Astrocyte of the cerebellum (primary cell): ENCODE results near the gene HOXA7.

Source experiments
- DNase-seq: peaks from one replicate; pipeline ENCODE4 v3.0.0-alpha.2; 2011; ENCODE audit warnings: low read depth
- H3K4me3 ChIP-seq: 2 replicates; pipeline ENCODE4 v1.5.1; 2011; ENCODE audit warnings: mild to moderate bottlenecking, low read depth, low read length, moderate library complexity
- in situ Hi-C: cut with HindIII; loops from 2 replicates; pipeline ENCODE4 v1.10.0; 2017; ENCODE audit warnings: low sequenced_read_pairs
- TF ChIP-seq, protein P1 (sequence below): IDR thresholded peaks from 2 replicates; pipeline ENCODE4 v1.5.1; 2012; ENCODE audit warnings: low read length, low read depth, moderate library complexity, mild to moderate bottlenecking; ENCODE audit errors: missing control alignments

The HOXA7 gene

DNA sequence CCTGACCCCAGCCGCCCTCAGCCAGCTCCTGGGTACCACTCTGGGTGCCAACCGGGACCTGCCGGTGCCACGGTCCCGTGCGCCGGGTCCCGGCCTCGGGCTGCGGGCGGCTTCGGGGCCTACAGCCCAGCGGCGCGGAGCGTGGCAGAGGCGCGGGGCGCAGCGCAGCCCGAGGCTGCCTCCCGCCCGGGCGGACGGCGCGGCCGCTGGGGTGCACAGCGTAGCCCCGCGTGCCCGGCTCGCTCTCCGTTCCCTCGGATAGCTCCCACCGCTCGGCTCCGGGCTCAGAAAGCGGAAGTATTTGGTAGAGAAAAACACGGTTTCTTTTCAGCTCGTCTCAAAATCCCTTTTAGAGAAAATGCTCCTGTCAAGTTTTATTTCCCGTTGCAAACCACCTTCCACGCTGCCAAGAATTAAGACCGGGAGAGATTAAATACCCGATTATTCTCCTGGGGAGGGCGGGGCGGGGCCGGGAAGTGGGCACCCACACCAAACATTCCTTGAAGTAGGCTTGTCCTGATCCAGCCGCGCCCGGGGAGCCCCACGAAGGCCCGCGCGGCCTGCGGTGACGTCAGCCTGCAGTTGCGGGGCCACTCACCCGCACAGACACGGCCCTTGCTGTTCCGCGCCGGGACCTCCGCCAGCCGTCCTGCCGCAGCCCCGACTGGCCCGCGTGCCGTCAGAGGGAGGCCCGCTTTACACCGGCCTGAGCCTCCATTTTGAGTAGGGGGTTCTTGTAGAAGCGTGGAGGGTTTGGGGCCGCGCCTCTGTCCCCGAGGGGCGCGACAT lies 36.3 kb upstream of the HOXA7 start:
- in situ Hi-C loops = no loop called here
- H3K4me3 ChIP-seq = no peak overlapping the region
- no peak for DNase-seq
- TF ChIP-seq, protein P1, sequence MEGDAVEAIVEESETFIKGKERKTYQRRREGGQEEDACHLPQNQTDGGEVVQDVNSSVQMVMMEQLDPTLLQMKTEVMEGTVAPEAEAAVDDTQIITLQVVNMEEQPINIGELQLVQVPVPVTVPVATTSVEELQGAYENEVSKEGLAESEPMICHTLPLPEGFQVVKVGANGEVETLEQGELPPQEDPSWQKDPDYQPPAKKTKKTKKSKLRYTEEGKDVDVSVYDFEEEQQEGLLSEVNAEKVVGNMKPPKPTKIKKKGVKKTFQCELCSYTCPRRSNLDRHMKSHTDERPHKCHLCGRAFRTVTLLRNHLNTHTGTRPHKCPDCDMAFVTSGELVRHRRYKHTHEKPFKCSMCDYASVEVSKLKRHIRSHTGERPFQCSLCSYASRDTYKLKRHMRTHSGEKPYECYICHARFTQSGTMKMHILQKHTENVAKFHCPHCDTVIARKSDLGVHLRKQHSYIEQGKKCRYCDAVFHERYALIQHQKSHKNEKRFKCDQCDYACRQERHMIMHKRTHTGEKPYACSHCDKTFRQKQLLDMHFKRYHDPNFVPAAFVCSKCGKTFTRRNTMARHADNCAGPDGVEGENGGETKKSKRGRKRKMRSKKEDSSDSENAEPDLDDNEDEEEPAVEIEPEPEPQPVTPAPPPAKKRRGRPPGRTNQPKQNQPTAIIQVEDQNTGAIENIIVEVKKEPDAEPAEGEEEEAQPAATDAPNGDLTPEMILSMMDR = no peak

DNA sequence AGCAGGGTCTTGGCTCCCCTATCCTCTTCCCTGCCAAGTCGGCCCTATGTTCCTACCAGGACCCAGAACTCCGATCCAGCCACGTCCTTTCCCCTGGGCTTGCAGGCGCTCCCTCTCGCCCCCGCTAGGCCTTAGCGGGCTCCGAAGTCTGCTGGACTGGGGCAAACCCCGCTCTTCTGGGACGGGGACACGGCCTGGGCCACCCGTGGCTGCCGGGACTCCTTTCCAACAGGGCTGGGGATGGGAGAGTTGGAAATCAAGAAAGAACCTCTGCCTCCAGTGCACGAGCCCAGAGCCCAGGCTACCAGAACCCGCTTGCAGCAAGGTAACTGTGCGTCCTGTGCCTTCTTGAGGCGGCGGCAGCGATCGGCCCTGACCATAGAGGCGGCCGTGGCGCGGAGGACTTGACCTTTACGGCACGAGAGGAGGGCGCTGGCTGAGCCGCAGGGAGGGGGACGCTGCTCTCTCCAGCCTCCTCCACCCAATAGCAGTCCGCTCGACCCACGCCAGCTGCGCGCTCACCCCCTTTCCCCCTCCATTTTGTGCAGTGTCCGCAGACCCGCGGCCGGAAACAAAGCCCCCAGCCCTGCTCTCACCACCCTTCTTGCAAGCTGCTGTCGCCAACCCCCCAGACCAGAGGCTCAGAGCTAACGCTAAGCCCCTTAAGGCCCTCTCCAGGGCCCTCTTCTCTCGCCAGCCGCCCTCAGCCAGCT lies 35.5 kb upstream of the HOXA7 start:
- TF ChIP-seq, protein P1 = no peak
- in situ Hi-C loops = no loop called here
- H3K4me3 ChIP-seq = no peak overlapping the region
- no peak for DNase-seq

DNA sequence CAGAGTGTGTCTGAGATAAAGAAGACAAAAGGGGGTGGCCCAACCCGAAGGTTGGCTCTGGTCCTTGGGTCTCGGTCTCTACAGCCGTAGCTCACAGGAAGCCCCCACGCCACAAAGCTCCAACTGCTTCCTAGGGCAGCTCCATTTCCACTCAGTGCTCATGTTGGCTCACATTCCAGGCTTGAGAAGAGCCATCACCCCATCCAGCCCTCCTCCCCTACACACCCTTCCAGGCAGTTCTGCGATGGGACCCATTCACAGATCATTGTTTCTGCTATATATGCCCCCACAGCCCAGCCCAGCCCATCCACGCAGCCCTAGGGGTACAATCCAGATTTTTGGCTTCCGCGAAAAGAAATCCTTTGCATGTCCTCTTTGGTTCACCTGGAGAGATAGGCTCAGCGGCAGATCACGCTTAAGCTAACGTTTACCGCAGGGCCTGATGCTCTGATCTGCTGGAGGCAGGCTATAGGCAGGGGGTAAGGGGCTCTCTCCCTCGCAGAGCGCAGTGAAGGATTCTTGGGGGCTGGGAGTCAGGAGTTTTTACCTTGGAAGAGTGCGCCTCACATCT lies 34.8 kb upstream of the HOXA7 start:
- TF ChIP-seq, protein P1 = no peak
- no peak for DNase-seq
- in situ Hi-C loops = no loop called here
- H3K4me3 ChIP-seq = no peak overlapping the region

DNA sequence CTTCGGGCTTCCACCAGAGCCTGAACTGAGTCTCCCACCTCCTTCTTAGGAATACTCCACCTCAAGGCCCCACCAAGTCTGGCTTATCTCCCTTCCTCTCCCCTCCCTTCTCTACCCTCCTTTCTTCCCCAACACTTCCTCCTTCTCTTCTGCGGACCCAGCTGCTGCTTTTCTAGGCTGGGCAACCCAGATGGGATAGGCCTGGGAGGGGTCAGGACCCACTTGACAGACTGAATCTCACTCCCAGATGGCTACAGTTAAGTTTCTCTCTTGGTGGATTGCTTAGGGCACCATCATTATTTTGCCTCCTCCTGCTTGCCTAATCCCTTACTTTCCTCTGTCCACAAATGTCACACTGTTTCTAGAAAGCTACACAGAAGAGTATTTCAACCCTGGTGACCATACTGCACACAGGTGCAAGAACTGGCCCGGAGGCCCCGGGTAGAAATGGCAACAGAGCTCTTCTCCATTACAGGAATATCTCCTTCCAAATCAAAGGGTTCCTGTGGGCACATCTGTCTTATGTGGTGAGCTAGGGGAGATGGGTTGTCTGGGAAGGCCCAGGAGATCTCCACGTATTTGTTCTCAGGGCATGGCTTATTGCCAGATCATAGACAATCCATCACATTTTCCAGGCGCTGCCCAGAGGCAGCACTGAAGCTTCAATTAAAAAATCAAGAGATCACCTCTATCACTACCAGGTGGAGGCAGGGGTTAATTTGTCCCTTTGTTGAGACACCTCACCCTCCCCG lies 33.7 kb upstream of the HOXA7 start:
- in situ Hi-C loops = no loop called here
- no peak overlapping the region for H3K4me3 ChIP-seq
- DNase-seq = no peak
- TF ChIP-seq, protein P1 = no peak

DNA sequence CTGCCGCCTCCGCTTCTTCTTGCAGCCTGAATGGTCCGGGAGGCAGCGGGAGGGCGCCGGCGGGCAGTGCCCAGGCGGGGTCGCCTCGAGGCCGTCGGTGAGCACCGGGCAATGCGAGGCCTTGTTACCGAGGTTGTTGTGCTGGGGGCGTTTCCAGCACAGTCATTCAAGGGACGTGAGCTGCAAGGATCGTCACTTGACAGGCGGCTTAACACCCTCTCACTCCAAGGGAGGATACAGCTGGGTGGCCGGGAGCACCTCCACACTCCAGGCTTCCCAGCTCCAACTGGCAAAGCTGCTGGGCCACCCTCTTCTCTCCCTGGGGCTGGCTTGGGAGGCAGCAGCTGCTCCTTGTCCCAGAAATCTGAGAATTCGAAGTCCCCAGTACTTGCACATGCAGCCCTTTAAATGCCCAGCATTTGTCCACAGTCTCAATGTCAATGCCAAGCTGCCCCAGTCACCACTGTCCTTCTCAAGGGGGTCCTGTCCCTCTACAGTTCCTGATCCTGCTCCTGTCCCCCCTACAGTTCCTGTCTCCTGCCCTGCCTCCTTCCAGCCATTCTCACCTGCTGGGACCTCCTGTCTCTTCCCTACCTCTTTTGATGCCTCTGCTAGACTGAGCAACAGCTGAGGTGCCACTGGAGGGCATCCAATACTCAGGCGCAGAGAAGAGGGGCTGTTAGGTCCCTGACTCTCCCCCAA lies 33.0 kb upstream of the HOXA7 start:
- H3K4me3 ChIP-seq = no peak overlapping the region
- DNase-seq = no peak
- in situ Hi-C loops = no loop called here
- TF ChIP-seq, protein P1 = no peak
